SW 1271 (cell line): ENCODE results near the gene KIF18A.
"Not testable (repeated sequence)": the region's sequence is repeated elsewhere in the genome, so short reads cannot be mapped to it uniquely, and the experiment has no call there.

ENCODE experiments used
- DNase-seq, 2 experiments: peaks; one replicate each; lab custom pipeline; 2025; lab: John Stamatoyannopoulos, UW

KIF18A gene

DNA sequence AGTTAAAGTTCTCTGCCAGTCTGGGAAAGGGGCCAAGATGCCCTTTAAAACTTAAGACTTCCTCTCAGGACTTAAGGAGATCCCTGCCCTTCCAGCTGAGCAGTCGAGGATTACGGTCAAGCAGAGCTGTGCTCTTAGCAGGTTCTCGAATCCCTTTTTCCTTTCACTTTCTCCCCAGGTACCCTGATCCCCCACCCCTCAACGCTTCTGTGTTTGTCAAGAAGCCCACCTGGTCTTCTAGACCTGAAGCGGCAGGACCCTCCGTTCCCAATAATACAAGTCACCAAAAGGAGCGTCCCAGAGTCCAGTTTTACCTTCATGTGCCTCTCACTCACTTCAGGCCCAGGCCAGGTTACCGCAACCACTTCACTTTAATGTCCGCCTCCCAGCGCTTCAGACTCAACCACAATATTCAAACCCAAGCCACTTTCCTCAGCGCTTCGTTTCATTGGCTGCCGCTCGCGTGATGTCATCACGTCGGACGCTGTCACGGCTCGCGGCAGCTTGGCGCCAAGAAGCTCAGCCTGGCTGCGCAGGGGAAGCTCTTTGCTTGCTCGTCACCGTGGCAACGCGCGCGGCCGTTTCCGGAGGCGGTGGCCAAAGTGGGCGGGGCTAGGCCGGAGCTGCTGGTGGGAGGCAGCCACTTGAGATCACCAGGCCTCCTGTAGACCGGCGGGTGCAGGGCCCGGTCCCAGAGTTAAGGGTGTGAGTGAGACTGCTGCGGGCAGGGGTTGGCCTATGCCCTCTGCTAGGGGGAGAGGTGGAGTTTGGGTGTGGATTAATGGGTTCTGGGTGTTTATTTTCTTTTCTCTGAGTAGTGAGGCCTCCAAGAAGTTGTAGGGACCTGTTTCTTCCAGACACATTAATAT is at the start of gene KIF18A, which contains the start of gene METTL15:
Gene KIF18A (minus strand): TSS at position 407 of the 869 bp plus-strand sequence. CDS start 10,209 bp downstream, outside the sequence.
Gene METTL15 (plus strand): TSS at position 639 of the 869 bp plus-strand sequence. CDS start 4,947 bp downstream, outside the sequence.
- peak; percentile 92 to 93 for DNase-seq

DNA sequence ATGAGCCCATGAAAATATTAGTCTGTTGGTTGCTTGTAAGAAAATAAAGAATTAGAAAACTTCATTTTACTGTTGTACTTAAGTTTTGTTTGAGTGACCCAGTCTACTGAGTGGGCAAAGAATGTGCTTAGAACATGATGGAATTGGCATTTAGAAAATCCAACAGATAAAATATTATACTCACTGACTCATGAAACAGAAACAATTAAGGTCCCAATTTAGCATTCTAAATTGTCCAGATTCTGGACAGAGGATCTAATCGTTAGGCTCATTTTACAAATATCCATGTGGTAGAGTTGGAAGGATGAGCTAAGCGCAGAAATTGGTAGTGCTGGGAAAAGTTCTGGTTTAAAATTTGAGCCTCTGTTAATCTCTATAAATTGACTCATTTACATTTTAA is 45.6 kb upstream of the KIF18A start:
- DNase-seq, result no peak

DNA sequence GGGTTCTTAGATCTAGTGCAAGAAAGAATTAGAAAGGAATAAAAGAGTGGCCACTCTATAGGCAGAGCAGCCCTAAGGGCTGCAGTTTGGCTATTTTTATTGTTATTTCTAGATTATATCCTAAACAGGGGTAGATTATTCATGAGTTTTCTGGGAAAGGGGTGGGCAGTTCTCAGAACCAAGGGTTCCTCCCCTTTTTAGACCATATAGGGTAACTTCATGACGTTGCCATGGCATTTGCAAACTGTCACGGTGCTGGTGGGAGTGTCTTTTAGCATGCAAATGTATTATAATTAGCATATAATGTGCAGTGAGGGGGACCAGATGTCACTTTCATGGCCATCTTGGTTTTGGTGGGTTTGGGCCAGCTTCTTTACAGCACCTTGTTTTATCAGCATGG is 44.8 kb upstream of the KIF18A start:
- DNase-seq, result no peak

DNA sequence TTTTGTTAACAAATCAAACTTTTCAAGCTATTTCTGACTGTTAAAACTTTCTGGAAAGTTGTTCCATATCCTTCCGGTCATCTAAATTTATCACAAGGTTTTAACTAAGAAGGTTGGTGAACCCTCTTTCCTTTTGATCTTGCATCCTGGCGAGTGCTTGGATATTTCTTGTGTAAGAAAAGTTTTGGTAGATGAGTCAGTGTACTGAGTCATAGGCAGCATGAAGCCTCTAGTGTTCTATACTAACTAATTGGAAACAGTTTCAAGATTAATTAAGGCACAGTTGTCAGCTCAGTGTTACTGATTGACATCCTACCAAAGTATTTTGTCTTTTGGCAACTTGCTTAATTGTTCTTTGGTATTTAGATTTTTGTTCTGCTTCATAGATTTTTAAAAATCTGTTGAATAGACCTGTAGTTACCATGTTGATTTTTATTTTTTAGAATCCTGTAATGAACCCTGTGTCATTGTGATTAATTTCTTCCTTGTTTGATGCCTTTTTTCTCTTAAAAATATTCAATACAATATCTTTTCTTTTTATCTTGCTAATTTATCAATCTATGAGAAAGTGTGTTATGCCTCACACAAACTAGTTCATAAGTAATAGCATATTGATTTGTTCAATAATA is 38.3 kb upstream of the KIF18A start:
- DNase-seq, result peak; percentile 5 to 88

DNA sequence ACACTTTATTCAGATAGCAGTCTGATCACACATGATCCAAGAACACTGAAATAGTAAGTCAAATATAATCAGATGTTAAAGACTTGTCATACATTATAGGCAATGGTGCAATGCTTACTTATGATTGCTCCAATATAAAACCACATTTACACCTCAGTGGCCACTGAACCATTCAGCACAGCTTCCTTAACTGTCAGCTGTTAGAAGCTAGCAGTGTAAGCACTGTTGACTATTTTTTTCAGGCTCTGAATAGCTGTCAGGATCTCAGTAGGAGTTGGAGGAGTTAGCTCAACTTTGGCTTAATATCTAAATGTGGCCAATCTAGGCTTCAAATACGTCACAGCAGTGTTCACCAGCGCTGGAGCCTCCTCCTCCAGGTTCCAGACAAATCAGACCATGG is 36.9 kb upstream of the KIF18A start:
- DNase-seq, result no peak

DNA sequence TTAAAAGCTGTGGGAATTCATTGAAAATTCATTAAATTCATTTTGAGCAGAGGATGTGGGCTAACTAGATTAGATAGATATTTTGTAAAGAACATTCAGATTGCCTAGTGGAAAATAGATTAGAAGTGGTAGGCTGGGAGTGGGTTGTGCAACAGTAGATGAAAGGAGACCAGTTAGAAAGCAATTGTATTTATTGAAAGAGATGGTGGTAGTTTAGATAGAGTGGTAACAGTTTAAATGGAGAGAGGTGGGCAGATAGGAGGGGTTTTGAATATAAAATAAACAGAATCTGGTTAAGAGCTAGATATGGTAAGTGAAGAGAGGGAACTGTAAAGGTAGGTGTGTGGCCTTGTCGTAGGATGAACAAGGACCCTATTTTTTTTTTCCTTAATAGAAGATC is 34.8 kb upstream of the KIF18A start:
- DNase-seq, result no peak

DNA sequence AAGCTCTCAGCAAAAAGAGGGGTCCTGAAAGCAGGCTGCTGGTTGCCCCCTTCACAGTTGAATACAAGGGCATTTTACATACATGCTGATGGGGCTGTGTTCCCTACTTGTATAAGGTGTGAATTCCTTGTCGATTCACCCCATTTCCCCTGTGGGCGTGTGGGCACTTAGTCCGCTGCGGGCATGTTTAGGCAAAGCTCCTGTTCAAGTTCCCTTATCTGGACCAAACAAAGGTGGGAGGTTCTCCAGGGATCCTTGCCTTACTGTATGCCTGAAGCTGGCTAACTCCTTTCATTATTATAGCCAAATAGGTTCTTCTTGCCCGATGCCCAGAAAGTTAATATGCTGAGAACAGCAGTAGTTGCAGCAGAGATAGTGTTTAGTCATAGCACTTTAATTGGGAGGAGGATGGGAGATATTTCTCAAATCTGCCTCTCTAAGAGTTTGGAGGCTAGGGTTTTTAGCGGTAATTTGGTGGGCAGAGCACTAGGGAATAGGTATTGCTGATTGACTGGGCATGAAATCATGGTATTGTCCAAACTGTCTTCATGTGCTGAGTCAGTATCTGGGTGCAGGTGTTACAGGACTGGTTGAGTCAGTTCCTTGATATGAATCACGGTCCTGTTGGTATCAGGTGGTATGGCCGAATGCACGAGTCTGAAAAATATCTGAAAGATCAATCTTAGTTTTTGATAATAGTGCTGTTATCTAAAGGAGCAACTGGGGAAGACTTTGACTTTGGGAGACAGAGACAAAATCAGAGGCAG is 32.9 kb upstream of the KIF18A start:
- DNase-seq, result no peak

DNA sequence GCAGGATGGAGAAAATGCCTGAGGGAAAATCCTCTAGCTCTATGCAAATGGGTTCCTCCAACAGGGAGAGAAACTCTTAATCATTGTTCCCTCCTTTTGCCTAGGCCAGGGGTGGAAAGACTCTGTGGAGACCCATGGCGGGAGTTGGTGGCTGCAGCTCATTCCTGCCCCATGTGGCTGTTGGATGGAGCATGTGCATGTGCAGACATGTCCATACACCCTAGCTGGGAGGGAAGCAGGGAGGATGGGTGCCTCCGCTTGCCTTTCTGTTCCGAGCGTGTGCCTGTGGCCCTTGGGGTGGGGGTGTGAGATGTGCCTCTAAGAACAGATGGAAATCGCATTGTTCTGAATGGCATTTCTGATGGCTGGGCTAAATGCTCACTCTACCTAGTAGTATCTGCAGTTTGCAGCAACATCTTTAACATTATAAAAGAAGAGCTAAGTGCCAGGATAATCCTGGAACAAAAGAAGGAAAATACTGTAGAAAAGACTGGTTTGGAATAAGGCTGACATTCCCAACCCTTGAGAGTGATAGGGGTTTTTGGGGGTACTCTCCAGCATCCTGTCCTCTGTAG is 32.0 kb upstream of the KIF18A start:
- no peak for DNase-seq

DNA sequence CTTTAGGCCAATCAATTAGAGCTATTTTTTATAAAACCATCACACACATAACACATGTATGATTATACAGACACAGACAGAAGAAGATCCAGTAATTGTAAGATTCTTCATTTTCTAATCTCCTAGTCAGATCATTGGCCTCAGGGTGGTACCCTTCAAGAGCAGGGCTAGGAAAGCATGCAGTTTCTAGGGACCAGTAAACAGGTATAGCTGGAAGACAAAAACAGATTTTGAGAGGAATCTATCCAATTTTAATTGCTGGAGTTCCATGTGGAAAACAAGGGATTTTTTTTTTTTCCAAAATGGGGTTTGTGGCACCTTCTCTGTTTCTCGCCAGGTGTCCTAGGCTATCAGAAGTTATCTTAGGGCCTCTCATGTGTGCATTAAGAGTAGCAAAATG is 29.9 kb upstream of the KIF18A start:
- no peak for DNase-seq

DNA sequence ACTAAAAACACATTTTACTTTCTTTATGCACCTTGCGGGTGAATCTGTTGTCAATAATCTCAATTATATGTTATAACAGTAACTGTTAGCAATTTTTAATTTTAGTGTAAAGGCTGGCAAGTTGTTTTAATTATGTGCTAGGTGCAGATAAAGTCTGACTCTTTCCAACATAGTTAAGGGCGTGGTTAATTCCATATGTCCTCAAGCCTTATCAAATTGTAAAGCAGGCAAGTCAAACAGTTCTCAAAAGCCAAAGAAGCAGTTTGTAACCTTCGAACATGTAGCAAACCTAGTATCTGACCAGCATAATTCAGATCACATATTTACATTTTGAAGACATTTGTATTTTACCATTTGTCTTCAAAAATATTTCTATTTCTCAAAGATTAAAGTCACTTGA is 29.4 kb upstream of the KIF18A start:
- DNase-seq, result no peak

DNA sequence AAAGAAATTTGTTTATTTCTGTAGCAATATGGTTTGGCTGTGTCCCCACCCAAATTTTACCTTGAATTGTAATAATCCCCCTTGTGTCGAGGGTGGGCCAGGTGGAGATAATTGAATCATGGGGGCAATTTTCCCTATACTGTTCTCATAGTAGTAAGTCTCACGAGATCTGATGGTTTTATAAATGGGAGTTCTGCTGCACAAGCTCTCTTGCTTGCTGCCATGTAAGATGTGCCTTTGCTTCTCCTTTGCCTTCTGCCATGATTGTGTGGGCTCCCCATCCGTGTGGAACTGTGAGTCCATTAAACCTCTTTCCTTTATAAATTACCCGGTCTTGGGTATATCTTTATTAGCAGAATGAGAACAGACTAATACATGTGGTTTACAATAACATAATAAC is 28.2 kb upstream of the KIF18A start:
- DNase-seq, result not testable (repeated sequence)

DNA sequence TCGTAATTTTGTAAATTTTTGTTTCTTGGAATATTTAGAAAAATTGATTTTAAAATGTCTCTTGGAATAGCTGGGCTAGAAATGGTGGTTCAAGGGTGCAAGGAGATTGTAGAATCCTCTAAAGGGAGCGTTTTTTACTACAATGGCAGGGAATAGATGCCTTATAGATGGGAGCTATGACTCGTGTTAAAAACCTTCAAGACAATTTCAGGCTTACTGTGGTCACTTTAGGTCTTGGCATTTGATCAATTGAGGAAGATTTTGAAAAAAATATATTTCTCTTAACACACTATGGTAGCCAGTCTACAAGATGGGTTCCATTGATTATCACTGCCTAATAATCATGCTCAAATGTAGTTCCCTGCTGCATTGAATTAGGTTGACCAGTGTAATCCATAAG is 25.2 kb upstream of the KIF18A start:
- DNase-seq, result no peak

DNA sequence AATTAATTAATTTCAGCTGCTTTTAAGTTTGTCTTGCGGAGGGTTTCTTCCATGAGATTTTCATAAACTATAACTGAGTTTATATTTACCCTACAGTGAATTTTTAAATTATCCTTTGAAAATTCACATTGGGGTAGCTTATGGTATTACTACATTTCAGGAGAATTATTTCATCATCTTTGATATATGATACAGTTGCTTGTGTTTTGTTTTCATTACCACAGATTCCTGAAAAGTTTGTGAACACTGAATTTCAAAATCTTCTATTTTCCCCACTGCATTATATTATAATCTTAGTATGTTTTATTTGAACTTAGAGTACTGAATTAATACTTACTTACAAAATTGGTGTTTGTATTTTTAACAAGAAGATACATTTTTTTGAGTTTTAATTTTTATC is 24.6 kb upstream of the KIF18A start:
- no peak for DNase-seq

DNA sequence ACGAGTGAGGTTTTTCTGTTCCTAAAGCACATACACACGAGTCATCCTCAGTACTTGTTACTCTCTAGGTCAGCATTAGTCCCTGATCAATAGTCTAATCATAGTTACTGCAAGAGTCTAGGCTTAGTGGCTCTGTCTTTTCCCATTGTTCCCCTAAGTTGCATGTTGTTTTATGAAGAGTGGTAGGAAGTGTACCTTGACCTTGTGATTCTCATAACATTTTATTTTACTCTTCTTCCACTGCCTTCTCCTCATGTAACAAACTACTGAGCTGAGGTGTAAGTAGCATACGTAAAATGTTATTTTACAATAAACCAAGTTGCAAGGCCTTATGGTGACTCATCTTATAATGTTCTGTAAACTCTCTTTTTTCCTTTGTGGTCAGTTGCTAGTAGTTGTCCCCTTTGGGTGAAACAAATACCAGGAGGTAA is 15.2 kb upstream of the KIF18A start:
- no peak for DNase-seq

DNA sequence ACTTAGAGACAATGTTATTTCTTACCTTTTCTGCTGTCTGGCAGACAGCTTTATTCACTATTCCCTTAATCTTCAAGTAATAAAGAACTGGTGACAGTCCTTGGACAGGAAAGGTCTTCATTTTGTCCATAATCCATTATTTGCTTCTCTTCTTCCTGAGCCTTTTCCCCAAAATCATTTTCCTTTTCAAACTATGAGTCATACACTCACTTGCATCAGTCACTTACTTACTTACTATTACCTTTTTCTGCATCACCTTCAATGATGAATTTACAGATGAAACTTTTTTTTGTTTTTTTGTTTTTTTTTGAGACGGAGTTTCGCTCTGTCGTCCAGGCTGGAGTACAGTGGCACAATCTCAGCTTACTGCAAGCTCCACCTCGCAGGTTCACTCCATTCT is 9.8 kb upstream of the KIF18A start:
- DNase-seq, result no peak

DNA sequence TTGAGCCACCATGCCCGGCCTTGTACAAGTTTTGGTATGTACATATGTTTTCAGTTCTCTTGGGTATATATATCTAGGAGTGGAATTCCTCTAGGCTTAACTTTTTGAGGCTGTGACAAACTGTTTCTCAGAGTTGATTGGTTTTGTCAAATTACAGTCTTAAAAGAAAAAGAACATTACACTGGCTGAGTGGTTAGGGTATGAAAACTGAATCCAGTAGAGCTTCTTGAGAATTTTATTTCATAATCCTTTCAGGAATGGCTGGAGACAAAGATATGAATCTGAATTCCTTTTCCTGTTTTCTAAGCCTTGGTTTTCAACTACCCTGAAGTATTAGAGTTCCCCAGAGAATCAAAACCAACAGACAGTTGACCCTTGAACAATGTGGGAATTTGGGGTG is 6.8 kb upstream of the KIF18A start:
- DNase-seq, result no peak

DNA sequence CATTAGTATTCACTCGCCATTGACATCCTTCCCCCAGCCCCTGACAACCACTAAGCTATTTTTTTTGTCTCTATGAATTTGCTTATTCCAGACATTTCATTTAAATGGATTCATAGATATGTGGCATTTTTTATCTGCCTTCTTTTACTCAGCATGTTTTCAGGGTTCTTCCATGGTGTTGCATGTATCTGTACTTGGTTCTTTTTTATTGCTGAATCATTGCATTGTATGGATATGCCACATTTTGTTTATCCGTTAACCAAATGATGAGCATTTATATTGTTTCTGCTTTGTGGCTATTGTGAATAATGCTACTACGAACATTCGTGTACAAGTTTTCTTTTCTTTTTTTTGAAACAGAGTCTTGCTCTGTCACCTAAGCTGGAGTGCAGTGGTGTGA is 6.2 kb upstream of the KIF18A start:
- no peak for DNase-seq

DNA sequence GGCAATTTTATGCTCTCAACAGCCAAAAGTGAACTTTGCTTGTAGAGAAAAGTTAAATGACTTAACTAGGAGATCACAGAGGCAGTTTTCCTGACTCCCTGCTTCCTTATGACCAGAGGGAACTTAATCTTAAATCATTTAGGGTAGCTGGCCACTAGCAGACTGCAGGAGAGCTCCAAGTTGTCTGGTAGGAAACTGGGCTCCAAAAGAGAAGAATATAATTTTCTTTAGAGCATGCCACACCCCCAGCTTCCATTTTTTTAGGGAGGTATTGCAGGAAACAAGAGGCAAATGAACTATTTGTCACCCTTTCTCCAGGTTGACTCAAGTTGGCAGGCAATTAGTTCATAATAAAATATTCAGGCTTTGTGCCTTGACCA is 2.9 kb upstream of the KIF18A start:
- no peak for DNase-seq

DNA sequence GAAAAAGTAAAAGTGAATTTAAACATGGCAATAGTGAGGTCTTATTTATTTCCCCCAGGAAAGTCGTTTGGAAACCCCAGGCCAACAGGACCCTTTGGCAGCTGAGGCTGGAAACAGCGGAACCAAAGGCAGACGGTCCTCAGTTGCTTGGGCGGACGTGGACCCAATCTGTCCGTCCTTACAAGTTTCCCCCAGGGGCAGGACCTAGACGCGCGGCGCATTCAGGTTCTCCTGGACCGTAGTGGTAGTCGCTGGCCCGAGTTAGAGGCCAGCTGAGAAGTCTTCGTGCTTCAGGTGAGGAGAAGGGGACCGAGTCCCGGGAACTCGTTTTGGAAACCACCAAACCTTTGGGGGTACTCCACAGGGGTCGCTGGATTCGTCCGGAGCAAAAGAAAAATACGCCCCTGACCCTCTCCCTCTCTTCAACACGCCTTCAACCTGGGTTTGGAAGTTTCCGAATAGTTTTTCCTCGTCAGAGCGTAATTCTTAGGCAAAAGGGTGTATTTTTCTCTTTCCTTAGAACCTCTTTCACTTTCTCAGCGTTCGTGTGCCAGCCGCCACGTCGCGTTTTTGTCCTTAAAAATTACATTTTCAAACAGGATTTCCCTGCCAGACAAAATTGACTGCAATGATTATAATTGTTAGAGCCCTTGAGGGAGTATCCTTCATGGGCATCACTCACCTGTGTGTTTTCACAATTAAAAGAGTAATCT is 2.3 kb upstream of the KIF18A start:
- peak; percentile 41 to 62 for DNase-seq

DNA sequence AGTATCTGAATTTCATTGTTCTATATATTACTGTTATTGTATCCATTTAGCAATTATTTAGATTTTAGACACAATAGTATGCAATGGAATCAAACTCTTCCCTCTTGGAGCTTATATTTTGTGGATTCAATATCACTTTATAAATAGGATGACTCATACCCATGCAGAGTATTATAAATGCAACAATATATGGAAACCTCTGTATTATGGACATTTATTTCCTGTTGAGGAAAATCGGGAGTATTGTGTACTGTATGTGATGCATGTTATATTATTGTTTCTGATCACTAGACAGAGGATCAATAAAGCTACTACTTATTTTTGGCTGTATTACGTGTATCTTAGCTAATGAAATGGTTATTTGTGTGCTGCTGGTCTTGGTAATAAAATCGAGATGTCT is 1.0 kb upstream of the KIF18A start:
- no peak for DNase-seq

DNA sequence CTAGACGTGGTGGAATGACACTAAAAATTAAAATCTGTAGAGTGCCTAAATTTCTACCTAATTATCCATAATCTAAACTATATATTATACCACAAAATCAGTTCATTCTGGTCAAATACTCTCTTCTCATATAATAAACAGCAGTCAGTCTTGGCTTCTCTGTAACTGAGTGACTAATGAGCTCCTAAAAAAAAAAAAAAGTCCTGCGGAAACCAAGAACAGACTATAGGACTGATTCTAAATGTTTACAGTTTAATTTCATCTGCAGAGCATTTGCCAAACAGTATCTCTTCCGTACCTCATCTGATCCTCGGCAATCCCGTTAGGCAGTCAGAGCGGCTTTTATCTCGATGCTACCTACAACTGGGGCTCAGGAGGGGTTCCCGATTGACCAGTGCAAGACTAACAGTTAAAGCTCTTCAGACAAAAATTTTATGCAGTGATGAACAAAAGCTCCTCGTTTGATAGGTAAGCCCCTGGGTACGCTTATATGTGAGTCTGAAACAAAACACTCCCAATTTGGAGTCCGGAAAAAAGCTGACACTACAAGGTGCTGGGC is 686 bp downstream of the KIF18A start:
- DNase-seq, result peak in 1 of 2 experiments; percentile 44
